IMR-90 (cell line): ENCODE results near the gene ABHD15. TPM values are rescaled to one million over a fixed set of nuclear protein-coding genes. Genes with fewer than 3 reads are reported as not detected.
A peak's percentile ranks its signal among the peaks of the same experiment; 100 is the strongest.

Experiments used
- ATAC-seq: fragments of 200-7000 bp; cut with Tn5 transposase; 2 replicates; pipeline ENCODE4 v1.9.1; 2020; ENCODE audit warnings: low read depth, mild to moderate bottlenecking, moderate library complexity
- BruUV-seq: library from RNA; stranded (reverse); fragments of 400-500 nt; replicated peaks from 2 replicates; lab custom pipeline; 2021; lab: Mats Ljungman, UMichigan
- CTCF ChIA-PET: fragments of 300-600 bp; formaldehyde crosslinking; extraction: SDS; loops from one replicate; lab custom pipeline; 2021; ENCODE audit warnings: antibody characterized with exemption; lab: Yijun Ruan, JAX
- POLR2A ChIA-PET: fragments of 300-600 bp; sonication (Branson Sonifier 250); formaldehyde crosslinking; loops from one replicate; lab custom pipeline; 2022; ENCODE audit warnings: antibody characterized with exemption; ENCODE audit not compliant: unreplicated experiment; lab: Charles Lee
- DNase-seq: peaks from one replicate; pipeline ENCODE4 v3.0.0; 2013
- H2AFZ ChIP-seq: replicated peaks from 2 replicates; pipeline ENCODE3; 2013; ENCODE audit warnings: low read length, mild to moderate bottlenecking; ENCODE audit not compliant: poor library complexity
- H2AK5ac ChIP-seq: 2 replicates; pipeline ENCODE4 v1.6.1; 2013; ENCODE audit warnings: low read depth, low read length, inconsistent platforms
- H2AK9ac ChIP-seq: replicated peaks from 2 replicates; pipeline ENCODE3; 2013; ENCODE audit warnings: mild to moderate bottlenecking, low read depth, low read length, moderate library complexity; ENCODE audit not compliant: poor library complexity
- H2BK120ac ChIP-seq: 2 replicates; pipeline ENCODE4 v1.6.1; 2013; ENCODE audit warnings: low read depth, low read length, inconsistent platforms
- H2BK15ac ChIP-seq: 3 replicates; pipeline ENCODE4 v1.6.1; 2013; ENCODE audit warnings: low read depth, low read length, inconsistent platforms
- H2BK20ac ChIP-seq: 2 replicates; pipeline ENCODE4 v1.6.1; 2013; ENCODE audit warnings: low read depth, mild to moderate bottlenecking, inconsistent platforms, low read length, moderate library complexity
- H2BK5ac ChIP-seq: 2 replicates; pipeline ENCODE4 v1.6.1; 2013; ENCODE audit warnings: mild to moderate bottlenecking, low read depth, low read length, inconsistent platforms; ENCODE audit not compliant: poor library complexity, severe bottlenecking
- H3K14ac ChIP-seq: replicated peaks from 2 replicates; pipeline ENCODE4 v1.6.1; 2013; ENCODE audit warnings: low read depth, low read length, inconsistent platforms
- H3K18ac ChIP-seq: 2 replicates; pipeline ENCODE4 v1.6.1; 2013; ENCODE audit warnings: low read depth, low read length, control low read depth
- H3K23ac ChIP-seq: 2 replicates; pipeline ENCODE4 v1.6.1; 2013; ENCODE audit warnings: low read depth, low read length, inconsistent platforms
- H3K27ac ChIP-seq: 2 replicates; pipeline ENCODE4 v1.5.1; 2013; ENCODE audit warnings: mild to moderate bottlenecking, control low read depth, low read length; ENCODE audit not compliant: insufficient read depth
- H3K27me3 ChIP-seq: 2 replicates; pipeline ENCODE4 v1.6.1; 2013; ENCODE audit warnings: low read length; ENCODE audit not compliant: control insufficient read depth, insufficient read depth
- H3K36me3 ChIP-seq: 2 replicates; pipeline ENCODE4 v1.6.1; 2013; ENCODE audit warnings: low read length, mixed read lengths; ENCODE audit not compliant: control insufficient read depth, insufficient read depth
- H3K4ac ChIP-seq: 2 replicates; pipeline ENCODE4 v1.6.1; 2013; ENCODE audit warnings: low read depth, low read length, inconsistent platforms
- H3K4me1 ChIP-seq: 2 replicates; pipeline ENCODE4 v1.6.1; 2013; ENCODE audit warnings: low read length, mixed read lengths; ENCODE audit not compliant: control insufficient read depth, insufficient read depth
- H3K4me2 ChIP-seq: 2 replicates; pipeline ENCODE4 v1.6.1; 2013; ENCODE audit warnings: low read depth, mild to moderate bottlenecking, control low read depth, low read length, moderate library complexity
- H3K4me3 ChIP-seq: 2 replicates; pipeline ENCODE4 v1.5.1; 2013; ENCODE audit warnings: low read depth, mild to moderate bottlenecking, control low read depth, low read length, moderate library complexity; ENCODE audit not compliant: insufficient read depth
- H3K56ac ChIP-seq: 2 replicates; pipeline ENCODE4 v1.6.1; 2013; ENCODE audit warnings: low read length, inconsistent platforms; ENCODE audit not compliant: insufficient read depth; ENCODE audit errors: extremely low read depth
- H3K79me1 ChIP-seq, 2 experiments: 2 replicates each; pipeline ENCODE4 v1.6.1; 2013; ENCODE audit warnings: low read length in 2 of 2, inconsistent platforms in 1 of 2, low read depth in 1 of 2
- H3K9ac ChIP-seq: 2 replicates; pipeline ENCODE4 v1.6.1; 2013; ENCODE audit warnings: low read depth, low read length, control low read depth
- H3K9me1 ChIP-seq: 2 replicates; pipeline ENCODE4 v1.6.1; 2013; ENCODE audit warnings: low read length, inconsistent platforms; ENCODE audit not compliant: insufficient read depth
- H3K9me3 ChIP-seq: 2 replicates; pipeline ENCODE4 v1.6.1; 2013; ENCODE audit warnings: low read length; ENCODE audit not compliant: control insufficient read depth, insufficient read depth
- H4K20me1 ChIP-seq: 2 replicates; pipeline ENCODE4 v1.6.1; 2013; ENCODE audit warnings: low read length, inconsistent platforms; ENCODE audit not compliant: insufficient read depth
- H4K5ac ChIP-seq: 2 replicates; pipeline ENCODE4 v1.6.1; 2013; ENCODE audit warnings: mild to moderate bottlenecking, low read depth, low read length, control low read depth
- H4K8ac ChIP-seq, 2 experiments: 2 replicates each; pipeline ENCODE4 v1.6.1; 2013; ENCODE audit warnings: low read depth in 2 of 2, low read length in 2 of 2, control low read depth in 1 of 2, inconsistent platforms in 1 of 2
- H4K91ac ChIP-seq: 2 replicates; pipeline ENCODE4 v1.6.1; 2013; ENCODE audit warnings: low read depth, low read length, inconsistent platforms; ENCODE audit not compliant: insufficient read depth
- BHLHE40 ChIP-seq: fragments of 150-350 bp; IDR thresholded peaks from 2 replicates; pipeline ENCODE4 v1.6.1; 2016; ENCODE audit warnings: mild to moderate bottlenecking, low read depth, low read length
- CEBPB ChIP-seq: IDR thresholded peaks from 2 replicates; pipeline ENCODE4 v1.6.1; 2012; ENCODE audit warnings: low read depth, low read length, improper control_type of control experiment
- CHD1 ChIP-seq: IDR thresholded peaks from 2 replicates; pipeline ENCODE4 v1.6.1; 2012; ENCODE audit warnings: low read depth, low read length, improper control_type of control experiment
- CTCF ChIP-seq: conservative IDR thresholded peaks from 2 replicates; pipeline ENCODE4 v1.5.1; 2012; ENCODE audit warnings: mild to moderate bottlenecking, low read depth, low read length, improper control_type of control experiment
- ELK1 ChIP-seq: fragments of 150-350 bp; IDR thresholded peaks from 2 replicates; pipeline ENCODE4 v1.6.1; 2016; ENCODE audit warnings: low read depth, mild to moderate bottlenecking, low read length, moderate library complexity, borderline replicate concordance
- FOS ChIP-seq: fragments of 150-350 bp; IDR thresholded peaks from 2 replicates; pipeline ENCODE4 v1.6.1; 2016; ENCODE audit warnings: low read depth, low read length
- MAFK ChIP-seq: IDR thresholded peaks from 2 replicates; pipeline ENCODE4 v1.6.1; 2012; ENCODE audit warnings: low read depth, low read length, improper control_type of control experiment
- MAZ ChIP-seq: IDR thresholded peaks from 2 replicates; pipeline ENCODE4 v1.6.1; 2012; ENCODE audit warnings: low read depth, mild to moderate bottlenecking, low read length, improper control_type of control experiment, moderate library complexity, borderline replicate concordance
- MXI1 ChIP-seq: IDR thresholded peaks from 2 replicates; pipeline ENCODE4 v1.6.1; 2012; ENCODE audit warnings: low read depth, mild to moderate bottlenecking, low read length, moderate library complexity, borderline replicate concordance
- NFE2L2 ChIP-seq: fragments of 150-350 bp; IDR thresholded peaks from 2 replicates; pipeline ENCODE4 v1.6.1; 2016; ENCODE audit warnings: low read depth, mild to moderate bottlenecking, low read length
- RCOR1 ChIP-seq: IDR thresholded peaks from 2 replicates; pipeline ENCODE4 v1.6.1; 2012; ENCODE audit warnings: mild to moderate bottlenecking, low read length, improper control_type of control experiment; ENCODE audit not compliant: insufficient replicate concordance
- RFX5 ChIP-seq: IDR thresholded peaks from 2 replicates; pipeline ENCODE4 v1.8.0; 2012; ENCODE audit warnings: low read depth, mild to moderate bottlenecking, low read length, moderate library complexity
- USF2 ChIP-seq: fragments of 150-350 bp; IDR thresholded peaks from 2 replicates; pipeline ENCODE4 v1.6.1; 2017; ENCODE audit warnings: mild to moderate bottlenecking, antibody characterized with exemption, low read length, low read depth
- WGBS, 2 experiments: methylation state at CpG; one replicate each; pipeline versions ENCODE4 v1.1.5 to v1.1.7; 2013; ENCODE audit warnings: missing lambda C conversion rate in 2 of 2; ENCODE audit not compliant: insufficient read length in 1 of 2; ENCODE audit errors: extremely low coverage in 2 of 2; 5-methylcytosine and 5-hydroxymethylcytosine counted together
- dilution Hi-C: fragments of 300-500 bp; cut with HindIII; formaldehyde crosslinking; loops from one replicate; pipeline ENCODE4 v1.14.3; 2018; ENCODE audit warnings: low sequenced_read_pairs; ENCODE audit not compliant: unreplicated experiment
- in situ Hi-C: fragments of 300-500 bp; cut with MboI; formaldehyde crosslinking; loops from 3 replicates; pipeline ENCODE4 v1.14.3; 2019; ENCODE audit warnings: low sequenced_read_pairs, inconsistent platforms, mixed read lengths
- intact Hi-C: fragments of 100-400 bp; cut with micrococcal nuclease; formaldehyde crosslinking; loops from 2 replicates; pipeline ENCODE4 v1.10.0; 2022
- polyA plus RNA-seq, 3 experiments: library from polyadenylated mRNA; depleted of rRNA; stranded (reverse); fragments of >200 nt; gene quantifications; 2 replicates each; pipeline ENCODE4 v1.2.3, GENCODE V29; 2012; ENCODE audit warnings: low replicate concordance in 1 of 3
- total RNA-seq: library from RNA; depleted of rRNA; stranded (reverse); fragments of >200 nt; gene quantifications from 2 replicates; pipeline ENCODE4 v1.2.3, GENCODE V29; 2012

ABHD15 gene
- total and polyA plus RNA-seq, 2 of the 4 experiments (the other 2 are of a cell fraction) = 3.2 to 4.6 TPM

GRCh38 chr17:29590411-29591145 lies 23.7 kb upstream of the ABHD15 start:
- H3K9ac ChIP-seq = no peak overlapping the region
- 3% methylated on average over 6 of the region's 30 CpGs; no CpG with 5 or more reads in 1 of the 2 experiments for WGBS, 2 experiments
- peak overlapping the region; percentile 55 for H2BK120ac ChIP-seq
- H2AK9ac ChIP-seq = peak overlapping the region; percentile 93
- peaks cover 16 to 51% of the 10 kb centered on the region in 2 experiments; a peak in 3 of 4 replicates for H3K79me1 ChIP-seq
- no peak overlapping the region for H2BK20ac ChIP-seq
- in situ Hi-C loops (no loop called here), dilution Hi-C loops (no loop called here), intact Hi-C loops (loop anchor here (1.0 kb wide), 1 partner anchor 220 kb away; no protein-coding TSS in a partner anchor)
- H3K27ac ChIP-seq = peak overlapping the region; percentile 27; the same call in 1 of the 2 replicates
- H3K23ac ChIP-seq = no peak overlapping the region
- H2AK5ac ChIP-seq = peak overlapping the region; percentile 90
- H3K56ac ChIP-seq = no peak overlapping the region
- DNase-seq (peak; percentile 58), ATAC-seq (no peak)
- H3K9me3 ChIP-seq = no peaks in the 10 kb centered on the region
- peaks cover 13% of the 10 kb centered on the region for H3K9me1 ChIP-seq
- H3K4me3 ChIP-seq = no peak overlapping the region
- no peak overlapping the region for H2BK5ac ChIP-seq
- no peak overlapping the region for H3K18ac ChIP-seq
- H3K4me2 ChIP-seq = peak overlapping the region; percentile 86
- ChIA-PET POLR2A (interaction anchor here (0.5 kb wide), 1 partner anchor 18 kb away, joined by 3 read pairs; no protein-coding TSS in a partner anchor), CTCF (interaction anchor here (0.8 to 2.1 kb wide), 2 partner anchors 17 to 220 kb away, joined by 4 to 7 read pairs; no protein-coding TSS in a partner anchor)
- H4K5ac ChIP-seq = peak overlapping the region; percentile 81; the same call in 1 of the 2 replicates
- H3K27me3 ChIP-seq = peaks cover 2% of the 10 kb centered on the region; the same call in 1 of the 2 replicates
- H3K14ac ChIP-seq = no peak overlapping the region
- H3K36me3 ChIP-seq = no peaks in the 10 kb centered on the region
- H3K4me1 ChIP-seq = peaks cover 40% of the 10 kb centered on the region
- peak overlapping the region; percentile 42 for H3K4ac ChIP-seq
- H4K8ac ChIP-seq = peak overlapping the region; percentile 95 to 97
- no peak overlapping the region for H4K91ac ChIP-seq
- H2BK15ac ChIP-seq = no peak overlapping the region; the same call in 2 of the 3 replicates
- H2AFZ ChIP-seq = peak overlapping the region; percentile 97
- H4K20me1 ChIP-seq = peaks cover 53% of the 10 kb centered on the region
- no TSS peak for BruUV-seq
- TF ChIP-seq RFX5 = no peak
- TF ChIP-seq CHD1 = no peak
- TF ChIP-seq NFE2L2 = no peak
- TF ChIP-seq MAFK = no peak
- TF ChIP-seq FOS = no peak
- no peak for TF ChIP-seq RCOR1
- TF ChIP-seq MXI1 = no peak
- TF ChIP-seq USF2 = no peak
- no peak for TF ChIP-seq BHLHE40
- TF ChIP-seq MAZ = no peak
- no peak for TF ChIP-seq CTCF
- TF ChIP-seq CEBPB = no peak
- TF ChIP-seq ELK1 = no peak
